SU-DHL-6 (cell line): ENCODE results near the gene ZNF775.

ENCODE experiments used
- CTCF ChIP-seq: fragments of 200-600 bp; sonication (generic); IDR thresholded peaks from one replicate; pipeline ENCODE4 v1.5.1; 2017; ENCODE audit warnings: antibody characterized with exemption, mild to moderate bottlenecking, low read length, moderate library complexity; ENCODE audit not compliant: insufficient read depth, poor library complexity, severe bottlenecking
- EZH2phosphoT487 ChIP-seq: fragments of 200-600 bp; sonication (generic), shearing (Covaris generic); conservative IDR thresholded peaks from 2 replicates; pipeline ENCODE4 v1.6.1; 2018; ENCODE audit warnings: mild to moderate bottlenecking, antibody characterized with exemption, low read length, moderate library complexity, mixed read lengths

DNA sequence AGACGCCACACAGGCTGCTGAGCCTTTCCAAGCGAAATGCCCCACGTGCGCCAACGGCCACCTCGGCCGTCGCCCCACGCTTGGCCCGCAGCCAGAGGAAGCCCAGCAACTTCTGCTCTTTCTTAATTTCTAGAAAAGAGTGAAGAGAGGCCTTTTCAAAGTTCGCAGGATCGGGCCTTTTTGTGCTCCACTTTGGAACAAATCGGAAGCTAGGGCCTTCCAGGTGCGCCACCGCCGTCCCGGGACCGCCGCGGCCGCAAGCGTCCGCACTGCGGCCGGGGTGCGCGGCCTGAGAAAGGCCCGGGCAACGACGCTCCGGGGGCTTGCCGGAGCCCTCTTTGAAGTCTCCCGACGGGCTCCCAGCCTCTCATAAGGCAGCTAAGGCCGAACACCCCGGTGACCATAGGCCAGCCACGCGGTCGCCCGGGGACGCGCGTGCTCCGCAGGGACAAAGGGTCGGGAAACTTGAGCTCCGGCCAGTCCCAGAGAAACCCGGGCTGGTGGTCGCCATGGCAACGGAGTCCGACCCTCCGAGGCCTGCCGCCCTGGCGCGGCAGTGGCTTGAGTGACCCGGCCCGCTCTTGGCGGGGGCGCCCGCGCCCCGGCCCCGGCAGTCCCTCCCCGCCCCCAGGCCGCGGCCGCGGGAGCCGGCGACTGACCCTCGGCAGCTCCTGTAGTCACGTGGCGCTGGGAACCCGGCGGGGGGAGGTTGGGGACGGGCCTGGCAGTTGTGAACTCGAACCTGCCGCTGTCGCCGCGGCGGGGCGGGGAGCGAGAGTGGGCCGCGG, 10.8 kb upstream of the ZNF775 start, which contains the start of gene REPIN1:
- TF ChIP-seq CTCF: no peak
- TF ChIP-seq EZH2phosphoT487: no peak
